BLaER1 treated with 17β-estradiol and CSF1 and Interleukin-3, amounts not matched to agents 10 nM and 100 nM (cell line): ENCODE data around the gene COG3.
A peak's percentile ranks its signal among the peaks of the same experiment; 100 is the strongest.

Experiments used
- H3K27ac ChIP-seq, 11 experiments: shearing (Covaris generic); formaldehyde crosslinking; 2 replicates each; pipeline ENCODE4 v1.8.1; 2022
- H3K27me3 ChIP-seq, 11 experiments: shearing (Covaris generic); formaldehyde crosslinking; 2 replicates each; pipeline ENCODE4 v1.8.1; 2022
- H3K36me3 ChIP-seq, 11 experiments: shearing (Covaris generic); formaldehyde crosslinking; 2 replicates each; pipeline ENCODE4 v1.8.1; 2022
- H3K4me1 ChIP-seq, 10 experiments: shearing (Covaris generic); formaldehyde crosslinking; 2 replicates each; pipeline ENCODE4 v1.8.1; 2022
- H3K4me2 ChIP-seq, 11 experiments: shearing (Covaris generic); formaldehyde crosslinking; 2 replicates each; pipeline ENCODE4 v1.8.1; 2022
- H3K4me3 ChIP-seq, 10 experiments: shearing (Covaris generic); formaldehyde crosslinking; 2 replicates each; pipeline ENCODE4 v1.8.1; 2022
- H3K9ac ChIP-seq, 11 experiments: shearing (Covaris generic); formaldehyde crosslinking; 2 replicates each; pipeline ENCODE4 v1.8.1; 2022
- H3K9me3 ChIP-seq, 11 experiments: shearing (Covaris generic); formaldehyde crosslinking; replicated peaks in 1 of 11; 2 replicates each; pipeline ENCODE4 v1.8.1; 2022
- H4K20me1 ChIP-seq, 11 experiments: shearing (Covaris generic); formaldehyde crosslinking; 2 replicates each; pipeline ENCODE4 v1.8.1; 2022
- Cebpa-rat ChIP-seq, 11 experiments: shearing (Covaris generic); IDR thresholded peaks; 2 replicates each; pipeline ENCODE4 v1.8.1; 2022

COG3 gene

GRCh38 chr13:45445053-45445452 lies 19.7 kb upstream of the COG3 start:
- Histone ChIP-seq H3K9me3 (no peaks in the 10 kb centered on the region), H3K27me3 (no peaks in the 10 kb centered on the region), H3K27ac (no peak overlapping the region), H3K4me2 (no peak overlapping the region), H3K36me3 (no peaks in the 10 kb centered on the region), H3K4me1 (peaks cover 14 to 24% (median 23%) of the 10 kb centered on the region in 10 experiments), H3K9ac (no peak overlapping the region), H4K20me1 (no peaks in the 10 kb centered on the region), H3K4me3 (no peak overlapping the region)
- no peak for TF ChIP-seq Cebpa-rat (IDR thresholded peaks at IDR 0.05)

- Histone ChIP-seq H3K4me2 (no peak overlapping the region), H3K27ac (no peak overlapping the region), H3K4me1 (peaks cover 10 to 13% (median 12%) of the 10 kb centered on the region in 10 experiments), H3K9ac (no peak overlapping the region), H3K36me3 (no peaks in the 10 kb centered on the region), H3K4me3 (no peak overlapping the region), H3K9me3 (no peaks in the 10 kb centered on the region), H3K27me3 (no peaks in the 10 kb centered on the region), H4K20me1 (no peaks in the 10 kb centered on the region)
- no peak for TF ChIP-seq Cebpa-rat (IDR thresholded peaks at IDR 0.05)
Measured at GRCh38 chr13:45446181-45446580, 18.6 kb upstream of the COG3 start.

GRCh38 chr13:45447050-45447661 lies 17.6 kb upstream of the COG3 start:
- no peak overlapping the region for H3K4me3 ChIP-seq
- no peaks in the 10 kb centered on the region for H3K9me3 ChIP-seq
- H3K27me3 ChIP-seq = no peaks in the 10 kb centered on the region
- no peak overlapping the region for H3K4me2 ChIP-seq
- no peaks in the 10 kb centered on the region for H3K36me3 ChIP-seq
- no peak for TF ChIP-seq Cebpa-rat (IDR thresholded peaks at IDR 0.05)
- H3K9ac ChIP-seq = no peak overlapping the region
- H3K4me1 ChIP-seq = peaks cover under 1 to 6% (median 2%) of the 10 kb centered on the region in 10 experiments; a peak in 17 of 20 replicates
- no peak overlapping the region for H3K27ac ChIP-seq
- H4K20me1 ChIP-seq = no peaks in the 10 kb centered on the region

- Histone ChIP-seq H3K9me3 (no peaks in the 10 kb centered on the region), H3K4me3 (no peak overlapping the region), H3K27ac (no peak overlapping the region), H4K20me1 (no peaks in the 10 kb centered on the region), H3K9ac (no peak overlapping the region), H3K36me3 (no peaks in the 10 kb centered on the region), H3K4me2 (no peak overlapping the region), H3K27me3 (no peaks in the 10 kb centered on the region), H3K4me1 (0 out of 20 replicates have a peak, but pooled peaks cover 0 to 5% (median 0%) of the 10 kb centered on the region in 10 experiments)
- no peak for TF ChIP-seq Cebpa-rat (IDR thresholded peaks at IDR 0.05)
Measured at GRCh38 chr13:45448965-45449559, 15.7 kb upstream of the COG3 start.

GRCh38 chr13:45451282-45451681 lies 13.5 kb upstream of the COG3 start:
- Histone ChIP-seq H3K27me3 (no peaks in the 10 kb centered on the region), H3K4me1 (0 out of 20 replicates have a peak, but pooled peaks cover 0 to 5% (median 0%) of the 10 kb centered on the region in 10 experiments), H3K4me3 (no peak overlapping the region), H3K9me3 (peaks cover 0 to 6% (median 2%) of the 10 kb centered on the region in 11 experiments; a peak in 15 of 22 replicates), H3K4me2 (no peak overlapping the region), H3K36me3 (no peaks in the 10 kb centered on the region), H3K9ac (no peak overlapping the region), H4K20me1 (no peaks in the 10 kb centered on the region), H3K27ac (no peak overlapping the region)
- TF ChIP-seq Cebpa-rat (IDR thresholded peaks at IDR 0.05) = no peak

- no peaks in the 10 kb centered on the region for H3K27me3 ChIP-seq
- no peaks in the 10 kb centered on the region for H3K36me3 ChIP-seq
Measured at GRCh38 chr13:45454204-45454603, 10.5 kb upstream of the COG3 start.

GRCh38 chr13:45456196-45456972 lies 8.4 kb upstream of the COG3 start:
- Histone ChIP-seq H4K20me1 (no peaks in the 10 kb centered on the region), H3K4me2 (no peak overlapping the region), H3K4me3 (no peak overlapping the region), H3K4me1 (0 out of 20 replicates have a peak, but pooled peaks cover 0 to 5% (median 0%) of the 10 kb centered on the region in 10 experiments), H3K27ac (no peak overlapping the region), H3K36me3 (no peaks in the 10 kb centered on the region), H3K27me3 (no peaks in the 10 kb centered on the region), H3K9me3 (peaks cover 33 to 46% (median 41%) of the 10 kb centered on the region in 11 experiments), H3K9ac (no peak overlapping the region)
- TF ChIP-seq Cebpa-rat (IDR thresholded peaks at IDR 0.05) = no peak

More at GRCh38 chr13:45454204-45454603, 10.5 kb upstream of the COG3 start:
- Histone ChIP-seq H3K9ac (no peak overlapping the region), H3K4me2 (no peak overlapping the region), H3K27ac (no peak overlapping the region), H3K9me3 (peaks cover 24 to 35% (median 30%) of the 10 kb centered on the region in 11 experiments), H3K4me1 (0 out of 20 replicates have a peak, but pooled peaks cover 0 to 5% (median 0%) of the 10 kb centered on the region in 10 experiments), H4K20me1 (no peaks in the 10 kb centered on the region), H3K4me3 (no peak overlapping the region)
- TF ChIP-seq Cebpa-rat (IDR thresholded peaks at IDR 0.05) = no peak

GRCh38 chr13:45464141-45464686 lies 525 bp upstream of the COG3 start:
- peak overlapping the region; percentile 88 to 97 (median 94); a peak in 21 of 22 replicates for H3K9ac ChIP-seq
- H3K4me1 ChIP-seq = peaks cover 22 to 37% (median 30%) of the 10 kb centered on the region in 10 experiments
- peaks cover 21 to 43% (median 39%) of the 10 kb centered on the region in 11 experiments; a peak in 20 of 22 replicates for H4K20me1 ChIP-seq
- peak overlapping the region; percentile 83 to 98 (median 90) for H3K4me3 ChIP-seq
- no peak for TF ChIP-seq Cebpa-rat (IDR thresholded peaks at IDR 0.05)
- H3K36me3 ChIP-seq = peaks cover 0 to 24% (median 12%) of the 10 kb centered on the region in 11 experiments; a peak in 5 of 22 replicates
- peak overlapping the region; percentile 83 to 95 (median 88) for H3K4me2 ChIP-seq
- H3K9me3 ChIP-seq = peaks cover 8 to 12% (median 11%) of the 10 kb centered on the region in 11 experiments; a peak in 19 of 22 replicates
- no peaks in the 10 kb centered on the region for H3K27me3 ChIP-seq
- H3K27ac ChIP-seq = peak overlapping the region; percentile 86 to 96 (median 91)
